ENCODE results near the gene VAMP2. TPM values are rescaled to one million over a fixed set of nuclear protein-coding genes. Genes with fewer than 3 reads are reported as not detected.

Gene VAMP2
- total and polyA plus RNA-seq, 9 donors: 35.5 to 233 (median 118) TPM

GRCh38 chr17:8121681-8122421 lies 40.9 kb downstream of the VAMP2 start:
- Histone ChIP-seq H3K4me3 (peak overlapping the region; percentile 51), H3K9me3 (no peaks in the 10 kb centered on the region), H3K27me3 (no peaks in the 10 kb centered on the region), H3K27ac (peak overlapping the region; percentile 26 to 53), H3K4me1 (ENCODE audit: insufficient read depth) (peaks cover 20% of the 10 kb centered on the region), H3K36me3 (no peaks in the 10 kb centered on the region)
- intact Hi-C loops (cut with DNase I): loop anchor here in 3 of 4 donors (2.0 to 10.0 kb wide), 6 partner anchors 41 to 103 kb away; partner anchors contain the start of genes TMEM107 (in 1 of the 3) and VAMP2 (in 1 of the 3)
- peak; percentile 53 to 82 (median 77) for DNase-seq
- TF ChIP-seq, protein P1, sequence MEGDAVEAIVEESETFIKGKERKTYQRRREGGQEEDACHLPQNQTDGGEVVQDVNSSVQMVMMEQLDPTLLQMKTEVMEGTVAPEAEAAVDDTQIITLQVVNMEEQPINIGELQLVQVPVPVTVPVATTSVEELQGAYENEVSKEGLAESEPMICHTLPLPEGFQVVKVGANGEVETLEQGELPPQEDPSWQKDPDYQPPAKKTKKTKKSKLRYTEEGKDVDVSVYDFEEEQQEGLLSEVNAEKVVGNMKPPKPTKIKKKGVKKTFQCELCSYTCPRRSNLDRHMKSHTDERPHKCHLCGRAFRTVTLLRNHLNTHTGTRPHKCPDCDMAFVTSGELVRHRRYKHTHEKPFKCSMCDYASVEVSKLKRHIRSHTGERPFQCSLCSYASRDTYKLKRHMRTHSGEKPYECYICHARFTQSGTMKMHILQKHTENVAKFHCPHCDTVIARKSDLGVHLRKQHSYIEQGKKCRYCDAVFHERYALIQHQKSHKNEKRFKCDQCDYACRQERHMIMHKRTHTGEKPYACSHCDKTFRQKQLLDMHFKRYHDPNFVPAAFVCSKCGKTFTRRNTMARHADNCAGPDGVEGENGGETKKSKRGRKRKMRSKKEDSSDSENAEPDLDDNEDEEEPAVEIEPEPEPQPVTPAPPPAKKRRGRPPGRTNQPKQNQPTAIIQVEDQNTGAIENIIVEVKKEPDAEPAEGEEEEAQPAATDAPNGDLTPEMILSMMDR (IDR thresholded peaks at IDR 0.05): peak; percentile 25 to 64 (median 35)
- TF ChIP-seq POLR2A (IDR thresholded peaks at IDR 0.05): no peak
- WGBS, 3 donors: 0 to 1% (median 1%) methylated on average over 51 to 76 of the region's 76 CpGs

GRCh38 chr17:8121407-8121680 lies 41.4 kb downstream of the VAMP2 start:
- Histone ChIP-seq H3K4me3 (peak overlapping the region; percentile 51), H3K9me3 (no peaks in the 10 kb centered on the region), H3K4me1 (ENCODE audit: insufficient read depth) (peaks cover 20% of the 10 kb centered on the region), H3K36me3 (no peaks in the 10 kb centered on the region), H3K27me3 (no peaks in the 10 kb centered on the region), H3K27ac (peak overlapping the region; percentile 26 to 53)
- WGBS, 3 donors: 1% methylated on average over 23 to 25 of the region's 25 CpGs
- TF ChIP-seq EP300 (IDR thresholded peaks at IDR 0.05): no peak
- TF ChIP-seq POLR2A (IDR thresholded peaks at IDR 0.05): no peak
- TF ChIP-seq, protein P1 (IDR thresholded peaks at IDR 0.05): no peak
- intact Hi-C loops (cut with DNase I): loop anchor here in 3 of 4 donors (2.0 to 10.0 kb wide), 5 partner anchors 56 to 103 kb away; partner anchors contain the start of gene TMEM107 (in 1 of the 3)
- peak in 2 of 5 donors; percentile 24 to 68 for DNase-seq

DNA sequence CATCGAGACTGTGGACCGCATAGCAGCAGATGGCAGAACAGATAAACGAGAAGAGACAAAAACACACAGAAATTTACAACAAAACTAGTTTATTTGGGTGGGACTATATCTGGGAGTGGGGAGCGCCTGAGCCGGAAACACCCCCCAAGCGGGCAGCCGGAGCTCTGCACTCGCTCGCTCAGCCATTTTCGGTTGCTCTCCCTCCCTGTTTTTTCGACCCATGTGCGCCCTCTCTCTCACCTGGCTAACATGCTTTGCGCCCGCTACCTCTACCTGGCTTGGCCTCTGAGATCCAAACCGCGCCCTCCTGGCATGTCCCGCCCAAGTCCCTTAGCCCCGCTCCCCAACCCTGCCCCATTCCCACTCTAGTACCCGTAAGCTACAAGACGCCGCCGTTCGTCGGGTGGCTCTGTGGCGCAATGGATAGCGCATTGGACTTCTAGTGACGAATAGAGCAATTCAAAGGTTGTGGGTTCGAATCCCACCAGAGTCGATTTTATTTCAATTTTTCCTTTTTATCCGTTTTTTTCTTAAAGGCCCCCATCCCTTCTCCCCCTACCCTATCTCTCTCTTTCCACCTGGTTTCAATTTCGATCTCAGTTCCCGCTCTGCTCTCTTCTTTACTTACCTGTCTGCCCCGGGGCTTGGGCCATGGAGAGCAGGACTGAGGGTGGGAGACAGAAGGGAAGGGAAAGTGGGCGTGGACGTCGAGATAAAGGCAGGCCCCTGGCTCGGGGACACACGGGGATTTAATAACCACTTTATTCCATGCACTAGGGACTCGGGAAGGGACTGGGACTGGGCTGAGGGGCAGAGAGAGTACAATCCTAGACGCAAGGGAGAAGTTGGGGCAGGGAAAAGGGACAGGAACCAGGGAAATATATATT lies 42.0 kb downstream of the VAMP2 start:
- WGBS, 3 donors: 0 to 1% (median 1%) methylated on average over 40 of the region's 40 CpGs
- Histone ChIP-seq H3K4me1 (ENCODE audit: insufficient read depth) (peaks cover 20% of the 10 kb centered on the region), H3K4me3 (peak overlapping the region; percentile 51), H3K9me3 (no peaks in the 10 kb centered on the region), H3K36me3 (no peaks in the 10 kb centered on the region), H3K27me3 (no peaks in the 10 kb centered on the region), H3K27ac (peak overlapping the region; percentile 26 to 43)
- TF ChIP-seq EP300 (IDR thresholded peaks at IDR 0.05): no peak
- TF ChIP-seq, protein P1 (IDR thresholded peaks at IDR 0.05): peak in 2 of 3 donors; percentile 28 to 54
- intact Hi-C loops (cut with DNase I): loop anchor here in 3 of 4 donors (2.0 to 10.0 kb wide), 5 partner anchors 57 to 104 kb away; partner anchors contain the start of gene TMEM107 (in 1 of the 3)
- DNase-seq: peak; percentile 54 to 74 (median 74)

Measured in ovary (tissue), 9 donors.